HFF-Myc (cell line): Measurements from ENCODE around the gene FARP2.

Experiments
- DNase-seq: peaks from one replicate; pipeline ENCODE4 v3.0.0-alpha.2; 2011; ENCODE audit warnings: low read depth; ENCODE audit errors: extremely low read depth
- H3K4me3 ChIP-seq: replicated peaks from 2 replicates; pipeline ENCODE4 v1.5.1; 2011; ENCODE audit warnings: low read depth, mild to moderate bottlenecking, control low read depth, low read length
- CTCF ChIP-seq: IDR thresholded peaks from 2 replicates; pipeline ENCODE4 v1.5.1; 2012; ENCODE audit warnings: mild to moderate bottlenecking, low read depth, low read length, control low read depth; ENCODE audit errors: missing control alignments

The FARP2 gene

GRCh38 chr2:241349941-241350340 is 6.1 kb upstream of the FARP2 start:
- no peak overlapping the region for H3K4me3 ChIP-seq
- no peak for TF ChIP-seq CTCF
- no peak for DNase-seq

GRCh38 chr2:241350530-241350877 is 5.6 kb upstream of the FARP2 start:
- TF ChIP-seq CTCF: no peak
- no peak for DNase-seq
- H3K4me3 ChIP-seq: no peak overlapping the region

- H3K4me3 ChIP-seq: no peak overlapping the region
- no peak for TF ChIP-seq CTCF
- DNase-seq: no peak
These were observed 5.0 kb upstream of the FARP2 start for GRCh38 chr2:241350878-241351639.

GRCh38 chr2:241351640-241352031 is 4.4 kb upstream of the FARP2 start:
- no peak overlapping the region for H3K4me3 ChIP-seq
- DNase-seq: no peak
- TF ChIP-seq CTCF: no peak

GRCh38 chr2:241352227-241352626 is 3.9 kb upstream of the FARP2 start:
- no peak for DNase-seq
- no peak overlapping the region for H3K4me3 ChIP-seq
- TF ChIP-seq CTCF: no peak

GRCh38 chr2:241354668-241355658 is 1.1 kb upstream of the FARP2 start:
- H3K4me3 ChIP-seq: no peak overlapping the region
- DNase-seq: peak; percentile 46
- no peak for TF ChIP-seq CTCF
